Smooth muscle cell (in vitro differentiated cells): Measurements from ENCODE around the gene MTG1. TPM values are rescaled to one million over a fixed set of nuclear protein-coding genes. Genes with fewer than 3 reads are reported as not detected.

Experiments used
- DNase-seq: peaks from one replicate; lab custom pipeline; 2025; ENCODE audit not compliant: unreplicated experiment; lab: John Stamatoyannopoulos, UW
- H2AFZ ChIP-seq: fragments of 200-600 bp; sonication (generic); 2 replicates; pipeline ENCODE4 v1.6.0; 2016; ENCODE audit warnings: antibody characterized with exemption, low read depth, mild to moderate bottlenecking
- H3F3A ChIP-seq: fragments of 200-600 bp; sonication (generic); 2 replicates; pipeline ENCODE4 v1.6.0; 2017; ENCODE audit warnings: antibody characterized with exemption, low read depth
- H3K27ac ChIP-seq: fragments of 200-600 bp; sonication (generic); 2 replicates; pipeline ENCODE4 v1.5.1; 2016; ENCODE audit warnings: low read depth, mild to moderate bottlenecking
- H3K27me3 ChIP-seq: fragments of 200-600 bp; sonication (generic); 2 replicates; pipeline ENCODE4 v1.6.1; 2016; ENCODE audit warnings: low read depth, mild to moderate bottlenecking
- H3K36me3 ChIP-seq: fragments of 200-600 bp; sonication (generic); 2 replicates; pipeline ENCODE4 v1.5.1; 2016; ENCODE audit warnings: low read depth
- H3K4me1 ChIP-seq: fragments of 200-600 bp; sonication (generic); 2 replicates; pipeline ENCODE4 v1.5.1; 2016; ENCODE audit warnings: low read depth
- H3K4me2 ChIP-seq: fragments of 200-600 bp; sonication (generic); 2 replicates; pipeline ENCODE4 v1.6.0; 2016; ENCODE audit warnings: mild to moderate bottlenecking
- H3K4me3 ChIP-seq: fragments of 200-600 bp; sonication (generic); 2 replicates; pipeline ENCODE4 v1.5.1; 2016; ENCODE audit warnings: mild to moderate bottlenecking
- H3K79me2 ChIP-seq: fragments of 200-600 bp; sonication (generic); 2 replicates; pipeline ENCODE4 v1.6.0; 2016; ENCODE audit warnings: low read depth, mild to moderate bottlenecking
- H3K9ac ChIP-seq: fragments of 200-600 bp; sonication (generic); 2 replicates; pipeline ENCODE4 v1.6.0; 2016; ENCODE audit warnings: low read depth
- H3K9me3 ChIP-seq: fragments of 200-600 bp; sonication (generic); replicated peaks from 2 replicates; pipeline ENCODE4 v1.5.1; 2016; ENCODE audit warnings: low read depth
- H4K20me1 ChIP-seq: fragments of 200-600 bp; sonication (generic); 2 replicates; pipeline ENCODE4 v1.6.0; 2016; ENCODE audit warnings: low read depth
- WGBS: methylation state at CpG from one replicate; pipeline ENCODE4 v1.1.7; 2016; ENCODE audit warnings: low lambda C conversion rate; 5-methylcytosine and 5-hydroxymethylcytosine counted together
- polyA plus RNA-seq: library from polyadenylated mRNA; unstranded; fragments of >200 nt; fragmentation: Nextera tagmentation; extraction: Ambion mirVana; gene quantifications from 2 replicates; pipeline ENCODE4 v1.2.1, GENCODE V29; 2016
- total RNA-seq: library from RNA; depleted of rRNA; stranded (reverse); fragments of >200 nt; gene quantifications from 2 replicates; pipeline ENCODE4 v1.2.3, GENCODE V29; 2014
- TF ChIP-seq, protein P1 (sequence below): fragments of 200-600 bp; sonication (generic); IDR thresholded peaks from 2 replicates; pipeline ENCODE4 v1.5.1; 2017; ENCODE audit warnings: borderline replicate concordance, mild to moderate bottlenecking, antibody characterized with exemption; ENCODE audit not compliant: insufficient read depth, poor library complexity, severe bottlenecking

Gene MTG1
- total and polyA plus RNA-seq, 2 experiments from 2014 or later = 20.6 to 53.5 TPM

DNA sequence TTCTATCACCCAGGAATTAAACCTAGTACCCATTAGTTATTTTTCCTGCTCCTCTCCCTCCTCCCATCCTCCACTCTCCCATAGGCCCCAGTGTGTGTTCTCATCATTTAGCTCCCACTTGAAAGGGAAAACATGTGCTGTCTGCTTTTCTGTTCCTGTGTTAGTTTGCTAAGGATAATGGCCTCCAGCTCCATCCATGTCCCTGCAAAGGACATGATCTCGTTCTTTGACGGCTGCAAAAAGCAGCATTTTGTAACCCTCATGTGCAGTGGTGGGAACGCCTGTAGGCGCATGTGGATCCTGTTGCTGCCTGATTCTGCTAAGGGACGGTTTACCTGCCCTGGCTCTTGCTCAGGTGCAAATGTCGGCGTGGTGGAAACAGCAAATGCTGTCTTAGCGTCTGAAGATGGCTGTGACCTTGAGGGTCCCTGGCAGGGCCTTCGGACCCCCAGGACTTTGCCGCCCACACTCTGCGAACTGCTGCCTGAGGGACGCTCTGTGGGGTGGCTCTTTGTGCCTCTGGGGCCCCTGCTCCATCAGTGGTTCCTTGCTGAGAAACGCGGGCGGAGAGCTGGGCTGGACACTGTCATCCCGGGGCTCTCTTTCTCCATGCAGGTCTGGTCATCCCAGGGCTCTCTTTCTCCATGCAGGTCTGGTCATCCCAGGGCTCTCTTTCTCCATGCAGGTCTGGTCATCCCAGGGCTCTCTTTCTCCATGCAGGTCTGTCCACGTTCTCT, 5.6 kb upstream of the MTG1 start:
- no peaks in the 10 kb centered on the region for H3K79me2 ChIP-seq
- H2AFZ ChIP-seq = no peak overlapping the region
- 93% methylated on average over 13 of the region's 17 CpGs for WGBS
- H4K20me1 ChIP-seq = no peaks in the 10 kb centered on the region
- no peaks in the 10 kb centered on the region for H3K9me3 ChIP-seq
- no peak overlapping the region for H3K9ac ChIP-seq
- TF ChIP-seq, protein P1, sequence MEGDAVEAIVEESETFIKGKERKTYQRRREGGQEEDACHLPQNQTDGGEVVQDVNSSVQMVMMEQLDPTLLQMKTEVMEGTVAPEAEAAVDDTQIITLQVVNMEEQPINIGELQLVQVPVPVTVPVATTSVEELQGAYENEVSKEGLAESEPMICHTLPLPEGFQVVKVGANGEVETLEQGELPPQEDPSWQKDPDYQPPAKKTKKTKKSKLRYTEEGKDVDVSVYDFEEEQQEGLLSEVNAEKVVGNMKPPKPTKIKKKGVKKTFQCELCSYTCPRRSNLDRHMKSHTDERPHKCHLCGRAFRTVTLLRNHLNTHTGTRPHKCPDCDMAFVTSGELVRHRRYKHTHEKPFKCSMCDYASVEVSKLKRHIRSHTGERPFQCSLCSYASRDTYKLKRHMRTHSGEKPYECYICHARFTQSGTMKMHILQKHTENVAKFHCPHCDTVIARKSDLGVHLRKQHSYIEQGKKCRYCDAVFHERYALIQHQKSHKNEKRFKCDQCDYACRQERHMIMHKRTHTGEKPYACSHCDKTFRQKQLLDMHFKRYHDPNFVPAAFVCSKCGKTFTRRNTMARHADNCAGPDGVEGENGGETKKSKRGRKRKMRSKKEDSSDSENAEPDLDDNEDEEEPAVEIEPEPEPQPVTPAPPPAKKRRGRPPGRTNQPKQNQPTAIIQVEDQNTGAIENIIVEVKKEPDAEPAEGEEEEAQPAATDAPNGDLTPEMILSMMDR = no peak
- no peaks in the 10 kb centered on the region for H3F3A ChIP-seq
- no peak for DNase-seq
- no peaks in the 10 kb centered on the region for H3K36me3 ChIP-seq
- no peaks in the 10 kb centered on the region for H3K4me1 ChIP-seq
- H3K27me3 ChIP-seq = no peaks in the 10 kb centered on the region
- H3K27ac ChIP-seq = no peak overlapping the region
- H3K4me3 ChIP-seq = no peak overlapping the region
- no peak overlapping the region for H3K4me2 ChIP-seq

DNA sequence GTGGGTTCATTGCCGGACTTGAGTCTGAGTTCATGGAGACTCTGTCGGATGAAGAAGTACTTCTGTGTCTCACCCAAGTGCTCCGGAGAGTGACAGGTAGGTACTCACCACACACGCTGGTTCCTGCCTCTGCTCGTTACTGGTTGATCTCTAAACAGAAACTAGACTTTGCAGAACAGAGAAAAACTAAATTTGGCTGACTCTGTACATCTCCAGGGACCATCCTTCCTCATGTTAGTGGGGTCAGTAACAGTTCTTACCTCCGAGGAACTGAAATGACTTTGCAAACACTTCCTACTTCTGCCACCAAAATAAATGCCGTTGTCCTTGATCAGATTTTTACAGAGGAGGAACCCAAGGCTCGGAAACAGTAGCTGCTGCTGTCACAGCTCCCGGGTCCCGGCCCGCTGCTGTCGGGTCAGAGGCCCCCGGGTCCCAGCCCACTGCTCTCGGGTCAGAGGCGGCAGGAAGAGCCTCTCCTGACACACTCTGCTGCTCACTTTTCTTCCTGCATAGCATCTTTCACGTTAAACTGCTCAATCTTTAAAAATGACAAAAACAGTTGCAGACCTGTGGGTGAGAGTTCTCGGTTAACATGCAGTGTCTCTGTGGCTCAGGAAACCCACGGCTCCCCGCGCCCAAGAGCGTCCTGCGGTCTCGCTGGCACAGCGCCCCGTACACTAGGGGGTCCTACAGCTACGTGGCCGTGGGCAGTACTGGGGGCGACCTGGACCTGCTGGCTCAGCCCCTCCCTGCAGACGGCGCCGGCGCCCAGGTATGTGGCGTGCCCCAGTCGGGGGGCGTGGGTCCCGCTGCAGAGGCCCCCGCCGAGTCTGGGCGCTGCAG, 4.8 kb upstream of the MTG1 start:
- no peak for DNase-seq
- Histone ChIP-seq H3K4me2 (no peak overlapping the region), H2AFZ (no peak overlapping the region), H3K79me2 (no peaks in the 10 kb centered on the region), H3F3A (no peaks in the 10 kb centered on the region), H4K20me1 (no peaks in the 10 kb centered on the region), H3K9me3 (no peaks in the 10 kb centered on the region), H3K27ac (no peak overlapping the region), H3K4me1 (no peaks in the 10 kb centered on the region), H3K27me3 (no peaks in the 10 kb centered on the region), H3K4me3 (no peak overlapping the region), H3K9ac (no peak overlapping the region), H3K36me3 (no peaks in the 10 kb centered on the region)
- TF ChIP-seq, protein P1 = no peak
- 92% methylated on average over 39 of the region's 39 CpGs for WGBS

DNA sequence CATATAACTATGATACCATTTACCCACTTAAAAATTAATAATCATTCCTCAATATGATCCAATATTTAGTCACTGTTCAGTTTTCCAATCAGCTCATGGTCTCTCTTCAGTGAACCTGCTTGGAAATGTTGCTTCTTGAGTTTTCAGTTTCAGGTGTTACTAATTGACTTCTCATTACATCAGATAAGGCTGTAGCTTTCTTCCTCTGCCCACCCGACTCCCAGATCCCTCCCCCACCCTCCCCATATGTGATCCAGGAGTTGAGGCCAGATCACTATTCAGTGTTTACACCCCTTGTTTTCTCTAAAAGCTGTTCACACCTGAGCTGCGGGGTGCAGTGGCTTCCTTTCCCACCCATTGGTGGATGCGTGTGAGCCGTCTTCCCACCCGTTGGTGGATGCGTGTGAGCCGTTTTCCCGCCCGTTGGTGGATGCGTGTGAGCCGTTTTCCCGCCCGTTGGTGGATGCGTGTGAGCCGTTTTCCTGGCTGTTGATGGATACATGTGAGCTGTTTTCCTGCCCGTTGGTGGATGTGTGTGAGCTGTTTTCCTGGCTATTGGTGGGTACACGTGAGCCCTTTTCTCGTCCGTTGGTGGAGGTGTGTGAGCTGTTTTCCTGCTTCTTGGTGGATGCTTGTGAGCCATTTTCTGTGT, 3.2 kb upstream of the MTG1 start:
- Histone ChIP-seq H3K27me3 (no peaks in the 10 kb centered on the region), H3F3A (no peaks in the 10 kb centered on the region), H3K4me3 (no peak overlapping the region), H2AFZ (no peak overlapping the region), H3K4me2 (no peak overlapping the region), H3K79me2 (peaks cover 14% of the 10 kb centered on the region), H3K36me3 (no peaks in the 10 kb centered on the region), H3K9me3 (no peaks in the 10 kb centered on the region), H3K9ac (no peak overlapping the region), H3K27ac (no peak overlapping the region), H3K4me1 (no peaks in the 10 kb centered on the region), H4K20me1 (no peaks in the 10 kb centered on the region)
- no peak for DNase-seq
- TF ChIP-seq, protein P1 = no peak
- 96% methylated on average over 19 of the region's 19 CpGs for WGBS
